AG20443 (cell line): Measurements from ENCODE around the gene STX16.

Source experiments
- DNase-seq: peaks from one replicate; pipeline ENCODE4 v3.0.0; 2012; ENCODE audit warnings: low spot score, mixed read lengths

The STX16 gene

GRCh38 chr20:58654337-58654736 is 3.3 kb downstream of the STX16 start:
- DNase-seq: no peak

- no peak for DNase-seq
Measured at GRCh38 chr20:58655328-58656107, 4.4 kb downstream of the STX16 start.

- DNase-seq: no peak
Measured at GRCh38 chr20:58656831-58657230, 5.7 kb downstream of the STX16 start.

- no peak for DNase-seq
Measured at GRCh38 chr20:58657262-58657661, 6.2 kb downstream of the STX16 start.

- DNase-seq: no peak
Measured at GRCh38 chr20:58657986-58658385, 6.9 kb downstream of the STX16 start.

- DNase-seq: no peak
Measured at GRCh38 chr20:58658760-58659159, 7.7 kb downstream of the STX16 start.

GRCh38 chr20:58659841-58660240 is 8.8 kb downstream of the STX16 start:
- DNase-seq: no peak

GRCh38 chr20:58660855-58661597 is 9.9 kb downstream of the STX16 start:
- no peak for DNase-seq

- no peak for DNase-seq
Measured at GRCh38 chr20:58661598-58662473, 10.8 kb downstream of the STX16 start.

- no peak for DNase-seq
Measured at GRCh38 chr20:58664331-58664730, 13.2 kb downstream of the STX16 start.

GRCh38 chr20:58664883-58665282 is 13.8 kb downstream of the STX16 start:
- no peak for DNase-seq

- DNase-seq: no peak
Measured at GRCh38 chr20:58665606-58666005, 14.5 kb downstream of the STX16 start.

- DNase-seq: no peak
Measured at GRCh38 chr20:58666702-58667101, 15.6 kb downstream of the STX16 start.

- no peak for DNase-seq
Measured at GRCh38 chr20:58667975-58668374, 16.9 kb downstream of the STX16 start.

- DNase-seq: no peak
Measured at GRCh38 chr20:58668901-58669286, 17.8 kb downstream of the STX16 start.

GRCh38 chr20:58669287-58670006 is 18.4 kb downstream of the STX16 start:
- DNase-seq: no peak

GRCh38 chr20:58670102-58670501 is 19.0 kb downstream of the STX16 start:
- peak; percentile 56 for DNase-seq

GRCh38 chr20:58670659-58671058 is 19.6 kb downstream of the STX16 start:
- DNase-seq: no peak

- DNase-seq: no peak
Measured at GRCh38 chr20:58673119-58673518, 22.0 kb downstream of the STX16 start.

GRCh38 chr20:58675146-58675584 is 24.1 kb downstream of the STX16 start:
- DNase-seq: no peak

GRCh38 chr20:58675641-58676040 is 24.6 kb downstream of the STX16 start:
- no peak for DNase-seq

GRCh38 chr20:58676161-58676560 is 25.1 kb downstream of the STX16 start:
- no peak for DNase-seq
